A172 (cell line): ENCODE results near the gene FGD4. TPM values are rescaled to one million over a fixed set of nuclear protein-coding genes. Genes with fewer than 3 reads are reported as not detected.

ENCODE experiments used
- DNase-seq: peaks from one replicate; pipeline ENCODE4 v3.0.0-alpha.2; 2015; ENCODE audit warnings: low spot score
- total RNA-seq: library from RNA; depleted of rRNA; stranded (reverse); fragments of >200 nt; shearing (Covaris generic); gene quantifications from 2 replicates; pipeline ENCODE4 v1.2.3, GENCODE V29; 2014

FGD4 gene
- total RNA-seq, 1 experiment from 2014 or later, result 0.69 TPM

DNA sequence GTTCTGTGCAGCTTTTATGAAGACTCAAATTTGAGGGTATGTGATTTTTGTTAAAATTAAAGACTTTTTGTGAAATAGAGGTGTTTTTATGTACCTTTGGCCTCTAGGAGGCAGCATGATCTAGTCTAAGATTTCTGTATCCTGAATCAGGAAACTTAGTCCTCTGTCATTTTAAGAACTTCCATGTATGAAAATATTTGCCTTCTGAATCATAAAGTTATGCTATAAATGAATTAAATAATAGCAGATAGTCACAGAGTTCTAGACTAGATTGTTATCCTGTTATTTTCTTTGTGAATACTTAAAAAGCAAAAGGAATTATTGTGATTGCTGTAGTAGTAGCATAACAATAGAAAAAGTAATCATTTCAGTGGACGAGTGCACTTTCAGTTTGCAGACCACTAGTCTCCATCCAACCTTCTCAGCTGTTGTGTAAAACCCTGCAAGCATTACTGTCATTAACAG lies 56.3 kb downstream of the FGD4 start:
- peak; percentile 51 for DNase-seq

GRCh38 chr12:32457251-32458025 lies 58.1 kb downstream of the FGD4 start:
- DNase-seq, result no peak

- DNase-seq, result no peak
Observed at GRCh38 chr12:32460638-32461037, 61.3 kb downstream of the FGD4 start.

DNA sequence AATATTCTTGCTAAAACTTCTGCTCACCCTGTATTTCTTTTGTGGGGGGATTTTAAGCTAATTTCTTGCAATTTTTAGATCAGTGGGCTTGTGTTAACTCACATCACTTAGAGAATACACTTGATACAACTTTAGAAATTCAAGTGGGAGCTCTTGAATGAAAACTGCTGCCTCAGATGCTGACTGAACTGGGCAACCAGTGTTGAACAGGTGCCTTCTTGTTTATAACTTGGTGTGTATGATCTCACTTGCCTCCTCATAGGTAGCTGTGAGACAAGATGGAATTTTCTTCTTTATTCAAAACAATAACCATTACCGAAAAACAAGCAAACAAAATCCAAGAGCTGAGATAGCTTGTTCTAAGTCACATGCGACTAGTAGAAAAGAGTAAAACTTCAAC lies 63.5 kb downstream of the FGD4 start:
- DNase-seq, result no peak

GRCh38 chr12:32466187-32466586 lies 66.8 kb downstream of the FGD4 start:
- no peak for DNase-seq

GRCh38 chr12:32466986-32467711 lies 67.8 kb downstream of the FGD4 start:
- DNase-seq, result no peak

DNA sequence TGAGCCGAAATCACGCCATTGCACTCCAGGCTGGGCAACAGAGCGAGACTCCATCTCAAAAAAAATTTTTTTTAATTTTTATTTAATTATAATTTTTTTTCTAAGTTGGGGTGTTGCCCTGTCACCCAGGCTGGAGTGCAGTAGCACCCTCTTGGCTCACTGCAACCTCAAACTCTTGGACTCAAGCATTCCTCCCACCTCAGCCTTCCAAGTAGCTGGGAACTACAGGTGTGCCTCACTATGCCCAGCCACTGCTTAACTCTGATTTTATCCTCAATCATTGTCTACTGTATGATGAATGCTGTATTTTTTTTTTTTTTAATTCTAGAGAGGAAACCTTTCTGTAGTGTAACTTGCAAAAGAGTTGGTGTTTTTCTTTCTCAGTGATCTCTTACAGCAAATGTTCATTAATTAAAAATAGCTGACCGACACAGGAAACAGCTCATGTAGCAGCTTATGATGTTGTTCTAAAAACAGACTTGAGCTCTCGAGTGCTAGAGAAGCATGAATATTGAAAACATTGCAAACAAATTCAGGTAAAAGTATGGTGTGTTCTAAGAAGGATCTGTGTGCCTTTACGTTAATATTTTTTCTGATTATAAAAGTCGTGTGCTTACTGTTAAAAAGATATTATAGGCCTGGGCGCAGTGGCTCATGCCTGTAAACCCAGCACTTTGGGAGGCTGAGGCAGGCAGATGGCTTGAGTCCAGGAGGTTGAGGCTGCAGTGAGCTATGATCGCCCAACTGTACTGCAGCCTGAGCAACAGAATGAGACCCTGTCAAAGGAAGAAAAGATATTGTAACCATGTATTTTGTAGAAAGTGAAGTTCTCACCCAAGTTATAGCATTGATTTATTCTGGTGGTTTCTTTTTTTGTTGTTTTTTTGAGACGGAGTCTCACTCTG lies 68.9 kb downstream of the FGD4 start:
- no peak for DNase-seq

DNA sequence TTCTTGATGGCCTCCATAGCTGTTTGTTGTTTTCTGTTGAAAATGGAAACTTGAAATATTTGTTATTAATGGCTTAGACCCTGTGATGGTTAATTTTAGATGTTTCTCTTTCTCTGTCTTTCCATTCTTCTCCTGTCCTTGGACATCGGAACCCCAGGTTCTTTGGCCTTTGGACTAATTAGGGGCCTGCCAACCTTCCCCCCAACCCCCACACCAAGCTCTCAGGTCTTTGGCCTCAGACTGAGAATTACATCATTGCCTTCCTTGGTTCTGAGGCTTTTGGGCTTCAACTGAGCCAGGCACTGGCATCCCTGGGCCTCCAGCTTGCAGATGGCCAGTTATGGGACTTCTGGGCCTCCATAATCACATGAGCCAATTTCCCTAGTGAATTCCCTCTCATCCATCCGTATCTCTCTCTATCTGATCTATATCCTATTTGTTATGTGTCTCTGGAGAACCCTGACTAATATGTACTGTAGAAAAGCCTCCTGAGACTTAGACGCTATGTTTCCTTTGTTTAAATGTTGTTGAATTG lies 71.6 kb downstream of the FGD4 start:
- DNase-seq, result no peak

DNA sequence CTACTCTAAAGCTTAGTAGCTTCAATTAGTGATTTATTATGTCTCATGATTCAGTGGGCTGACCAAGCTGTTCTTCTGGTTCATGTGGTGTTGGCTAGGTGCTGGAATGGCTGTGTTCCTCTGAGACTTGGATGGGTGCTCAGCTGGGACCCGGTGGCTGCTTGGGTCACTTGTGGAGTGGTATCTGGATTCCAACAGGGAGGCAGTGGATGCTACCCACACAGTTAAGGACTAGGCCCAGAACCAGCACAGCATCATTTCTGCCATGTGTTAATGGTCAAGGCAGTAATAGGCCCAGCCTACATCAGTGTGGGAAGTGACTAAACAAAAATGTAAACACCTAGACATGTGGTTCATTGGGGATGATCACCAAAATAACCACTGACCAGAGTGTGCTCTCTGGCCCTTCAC lies 72.2 kb downstream of the FGD4 start:
- DNase-seq, result no peak

DNA sequence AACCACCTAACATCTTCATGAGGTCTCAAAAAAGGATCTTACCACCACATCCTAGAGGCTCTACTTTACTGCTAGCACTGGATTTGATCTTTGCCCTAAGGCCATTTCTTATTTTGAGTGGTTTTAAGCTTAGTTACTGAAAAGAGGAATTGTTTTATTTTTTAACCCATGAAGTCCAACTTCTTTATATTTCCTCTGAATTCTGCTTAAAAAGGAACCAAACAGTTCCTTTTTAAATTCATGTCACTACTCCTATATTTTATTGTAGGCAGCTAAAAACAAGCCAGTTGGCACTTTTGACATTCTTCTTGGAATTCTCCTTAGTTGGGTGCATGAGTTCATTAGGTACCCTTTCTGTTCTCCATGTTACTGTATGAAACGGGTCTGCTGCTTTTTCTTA lies 76.4 kb downstream of the FGD4 start:
- DNase-seq, result no peak

GRCh38 chr12:32476446-32476845 lies 77.1 kb downstream of the FGD4 start:
- no peak for DNase-seq

GRCh38 chr12:32477714-32478113 lies 78.4 kb downstream of the FGD4 start:
- no peak for DNase-seq

DNA sequence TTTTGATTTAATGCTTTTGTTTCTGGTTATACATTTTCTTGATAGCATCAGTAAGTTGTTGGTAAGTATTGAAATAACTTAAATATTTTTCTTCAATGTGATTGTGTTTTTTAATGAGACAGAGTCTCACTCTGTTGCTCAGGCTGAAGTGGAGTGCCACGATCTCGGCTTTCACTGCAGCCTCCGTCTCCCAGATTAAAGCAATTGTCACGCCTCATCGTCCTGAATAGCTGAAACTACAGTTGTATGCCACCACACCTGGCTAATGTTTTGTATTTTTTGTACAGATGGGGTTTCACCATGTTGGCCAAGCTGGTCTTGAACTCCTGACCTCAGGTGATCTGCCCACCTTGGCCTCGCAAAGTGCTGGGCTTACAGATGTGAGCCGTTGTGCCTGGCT lies 78.8 kb downstream of the FGD4 start:
- DNase-seq, result no peak

GRCh38 chr12:32478858-32479725 lies 79.7 kb downstream of the FGD4 start:
- DNase-seq, result no peak

DNA sequence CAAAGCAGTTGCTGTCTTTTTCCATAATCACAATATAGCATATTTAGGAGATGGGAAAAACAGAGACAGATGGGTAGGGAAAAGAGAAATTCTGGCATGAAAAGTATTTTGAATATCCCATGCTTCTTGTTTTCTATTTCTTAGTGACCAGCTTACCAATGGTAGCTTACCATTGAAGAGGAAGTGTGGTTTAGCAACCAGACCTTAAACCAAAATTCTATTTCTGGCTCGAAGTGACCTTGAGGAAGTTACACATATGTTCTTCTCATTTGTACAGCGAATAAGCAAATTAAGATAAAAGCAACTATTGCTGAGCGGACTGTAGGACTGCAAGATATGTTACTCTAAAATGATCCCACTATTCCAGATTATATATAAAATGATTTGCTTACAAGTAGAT lies 82.9 kb downstream of the FGD4 start:
- no peak for DNase-seq

GRCh38 chr12:32483499-32483898 lies 84.1 kb downstream of the FGD4 start:
- peak; percentile 16 for DNase-seq

DNA sequence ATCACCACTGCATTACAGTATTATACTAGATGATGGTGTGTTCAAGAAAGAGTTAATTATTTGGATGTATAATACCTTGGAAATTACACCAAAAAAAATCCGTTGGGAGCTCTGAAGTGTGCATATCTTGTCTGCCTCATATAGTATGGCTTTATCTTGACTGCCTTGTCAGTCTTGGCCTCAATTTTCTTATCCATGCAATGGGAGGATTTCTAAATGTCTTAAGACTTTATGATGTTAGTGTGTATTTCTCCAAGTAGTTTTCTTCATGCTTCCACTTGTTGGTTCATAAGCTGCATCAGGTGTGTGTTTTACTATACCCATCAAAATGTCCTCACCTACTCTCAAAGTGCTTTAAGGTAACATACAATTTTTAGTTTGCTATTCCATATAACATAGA lies 84.6 kb downstream of the FGD4 start:
- no peak for DNase-seq

DNA sequence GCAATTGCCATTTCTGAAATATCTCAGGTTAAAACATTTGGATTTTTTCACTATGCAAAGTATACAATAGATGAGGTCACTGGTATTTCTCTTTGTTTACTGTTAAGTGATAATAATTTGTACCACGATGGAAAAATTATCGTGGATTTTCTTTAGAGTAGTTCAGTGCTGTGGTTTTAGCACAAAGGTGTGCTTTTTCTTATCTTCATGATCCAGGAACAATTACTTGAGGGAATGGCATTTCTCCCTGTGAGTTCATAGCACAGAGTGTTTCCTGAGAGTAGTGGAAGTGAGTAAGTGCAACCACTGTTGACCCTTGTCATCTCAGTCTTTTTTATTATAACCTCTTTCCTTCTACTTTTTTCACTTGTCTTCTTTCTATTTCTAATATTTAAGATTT lies 86.8 kb downstream of the FGD4 start:
- DNase-seq, result no peak

DNA sequence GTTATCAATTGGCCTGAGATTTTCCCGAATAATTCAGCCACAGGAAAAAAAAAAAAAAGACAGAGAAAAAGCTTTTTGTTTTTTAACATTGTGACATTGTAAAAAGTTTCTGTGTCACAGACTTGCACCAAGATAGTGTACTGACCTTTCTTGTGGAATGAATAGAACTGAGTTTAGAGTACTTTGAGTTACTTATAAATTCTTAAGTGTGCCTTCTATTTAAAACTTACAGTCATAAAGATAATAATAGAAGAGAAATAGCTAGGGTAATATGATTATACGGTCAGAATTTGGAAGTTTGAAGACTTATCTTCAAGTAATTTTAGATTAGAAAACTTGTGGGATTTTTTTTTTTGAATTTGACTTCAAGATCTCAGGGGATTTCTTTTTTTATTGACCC lies 88.8 kb downstream of the FGD4 start:
- no peak for DNase-seq

DNA sequence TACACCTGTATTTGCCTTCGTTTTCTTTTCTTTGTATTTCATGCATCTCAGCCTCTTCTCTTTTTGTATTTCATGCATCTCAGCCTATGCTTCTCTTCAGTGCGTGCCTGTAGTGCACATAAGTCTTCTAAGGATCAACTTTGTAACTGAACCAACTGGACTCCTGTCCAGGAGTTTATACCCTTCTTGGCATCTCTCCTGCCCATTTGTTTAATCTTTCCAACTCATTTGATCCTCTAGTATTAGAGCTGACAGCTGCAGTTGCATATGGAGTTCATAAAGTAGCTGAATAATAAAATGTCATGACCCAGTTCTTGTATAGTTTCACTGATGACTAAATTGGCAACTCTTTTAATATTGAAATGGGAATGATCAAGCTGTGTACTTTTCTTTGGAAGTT lies 89.7 kb downstream of the FGD4 start:
- no peak for DNase-seq

DNA sequence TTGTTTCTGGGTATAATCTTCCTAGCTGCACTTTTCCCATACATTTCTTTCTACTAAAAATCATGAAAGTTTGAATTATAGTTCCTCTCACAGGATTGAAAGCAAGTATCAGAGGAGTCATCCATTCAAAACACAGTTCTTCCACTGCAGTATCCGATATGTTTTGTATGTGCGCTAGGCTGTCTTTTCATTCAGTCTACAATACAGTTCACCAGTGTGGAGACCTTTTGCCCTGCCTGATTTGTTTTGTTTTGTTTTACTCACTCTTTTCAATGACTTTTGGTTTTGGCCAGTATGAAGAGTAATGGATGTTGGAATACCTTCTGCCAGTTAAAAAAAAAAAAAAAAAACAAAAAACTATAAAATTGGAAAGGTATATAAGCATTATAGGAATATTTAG lies 91.4 kb downstream of the FGD4 start:
- no peak for DNase-seq
